ENCODE results near the gene NDUFB10. TPM values are rescaled to one million over a fixed set of nuclear protein-coding genes. Genes with fewer than 3 reads are reported as not detected.
A peak's percentile ranks its signal among the peaks of the same experiment; 100 is the strongest.

Gene NDUFB10
- total RNA-seq, 1 donor = 109 TPM

DNA sequence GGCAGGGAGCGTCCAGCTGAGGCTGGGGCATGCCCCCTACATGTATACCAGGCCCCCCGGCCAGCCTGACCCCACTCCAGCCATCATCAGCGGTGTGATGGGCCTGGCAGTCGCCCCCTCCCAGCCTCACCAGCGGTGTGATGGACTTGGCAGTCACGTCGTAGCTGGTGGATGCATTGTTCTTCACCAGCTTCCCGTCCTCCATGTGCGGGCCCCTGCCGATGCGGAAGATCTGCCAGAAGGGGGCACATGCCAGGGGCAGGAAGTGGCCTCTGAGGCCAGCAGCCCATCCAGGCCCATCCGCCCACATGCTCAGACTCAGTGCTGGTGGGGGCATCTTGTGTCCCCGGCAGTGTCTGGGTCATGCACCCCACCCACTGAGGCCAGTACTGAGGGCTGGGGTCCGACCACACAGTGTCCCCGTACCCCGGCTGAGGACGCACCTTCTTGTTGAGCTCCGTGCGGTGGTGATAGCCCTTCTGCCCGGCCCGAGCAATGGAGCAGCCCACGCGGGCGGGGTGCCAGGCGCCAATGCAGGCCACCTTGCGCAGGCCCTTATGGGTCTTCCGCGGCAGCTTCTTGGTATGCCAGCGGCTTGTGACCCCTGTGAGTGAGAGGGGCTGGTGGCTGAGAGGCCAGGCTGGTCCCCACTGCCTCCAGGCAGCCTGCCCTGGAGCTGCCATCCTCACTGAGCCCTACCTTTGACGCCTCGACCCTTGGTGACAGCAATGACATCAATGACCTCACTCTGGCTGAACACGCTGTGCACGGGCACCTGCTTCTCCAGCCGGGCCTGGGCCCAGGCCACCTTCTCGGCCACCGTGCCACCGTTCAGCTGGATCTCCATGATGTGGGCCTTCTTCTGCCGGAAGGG is 12.6 kb upstream of the NDUFB10 start:
- Histone ChIP-seq H3K4me2 (ENCODE audit: insufficient read depth, low read length) (no peak overlapping the region), H3K79me2 (ENCODE audit: insufficient read depth, low read length) (no peaks in the 10 kb centered on the region), H2AFZ (ENCODE audit: low read length) (no peak overlapping the region), H4K20me1 (ENCODE audit: insufficient read depth, low read length) (no peaks in the 10 kb centered on the region), H3K36me3 (ENCODE audit: insufficient read depth, low read length) (no peaks in the 10 kb centered on the region), H3K9me3 (ENCODE audit: low read depth, low read length) (no peaks in the 10 kb centered on the region), H3K4me3 (ENCODE audit: insufficient read depth, low read length) (no peak overlapping the region), H3K27me3 (ENCODE audit: insufficient read depth, low read length) (no peaks in the 10 kb centered on the region), H3K4me1 (ENCODE audit: insufficient read depth, low read length) (peaks cover 10% of the 10 kb centered on the region), H3K27ac (ENCODE audit: low read depth, low read length) (no peak overlapping the region)
- peak; percentile 66 for DNase-seq (ENCODE audit: insufficient read length, low spot score, missing footprints)
- TF ChIP-seq, protein P1, sequence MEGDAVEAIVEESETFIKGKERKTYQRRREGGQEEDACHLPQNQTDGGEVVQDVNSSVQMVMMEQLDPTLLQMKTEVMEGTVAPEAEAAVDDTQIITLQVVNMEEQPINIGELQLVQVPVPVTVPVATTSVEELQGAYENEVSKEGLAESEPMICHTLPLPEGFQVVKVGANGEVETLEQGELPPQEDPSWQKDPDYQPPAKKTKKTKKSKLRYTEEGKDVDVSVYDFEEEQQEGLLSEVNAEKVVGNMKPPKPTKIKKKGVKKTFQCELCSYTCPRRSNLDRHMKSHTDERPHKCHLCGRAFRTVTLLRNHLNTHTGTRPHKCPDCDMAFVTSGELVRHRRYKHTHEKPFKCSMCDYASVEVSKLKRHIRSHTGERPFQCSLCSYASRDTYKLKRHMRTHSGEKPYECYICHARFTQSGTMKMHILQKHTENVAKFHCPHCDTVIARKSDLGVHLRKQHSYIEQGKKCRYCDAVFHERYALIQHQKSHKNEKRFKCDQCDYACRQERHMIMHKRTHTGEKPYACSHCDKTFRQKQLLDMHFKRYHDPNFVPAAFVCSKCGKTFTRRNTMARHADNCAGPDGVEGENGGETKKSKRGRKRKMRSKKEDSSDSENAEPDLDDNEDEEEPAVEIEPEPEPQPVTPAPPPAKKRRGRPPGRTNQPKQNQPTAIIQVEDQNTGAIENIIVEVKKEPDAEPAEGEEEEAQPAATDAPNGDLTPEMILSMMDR (IDR thresholded peaks at IDR 0.05; ENCODE audit: extremely low read depth, low read depth, low read length) = no peak

DNA sequence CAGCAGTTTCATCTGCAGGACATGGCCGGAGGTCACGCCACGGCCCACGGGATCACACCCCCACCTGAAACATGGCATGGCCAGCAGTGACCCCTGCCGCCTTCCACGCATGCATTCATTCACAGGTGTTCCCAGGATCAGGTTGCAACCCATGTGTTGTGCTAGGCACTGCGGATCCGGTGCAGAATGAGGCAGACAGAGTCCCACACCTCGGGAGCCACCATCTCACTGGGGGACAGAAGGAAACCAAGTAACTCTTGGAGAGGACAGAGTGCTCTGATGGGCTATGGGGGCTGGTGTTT is 12.0 kb upstream of the NDUFB10 start:
- H3K79me2 ChIP-seq (ENCODE audit: insufficient read depth, low read length) = no peaks in the 10 kb centered on the region
- H4K20me1 ChIP-seq (ENCODE audit: insufficient read depth, low read length) = no peaks in the 10 kb centered on the region
- TF ChIP-seq, protein P1 (IDR thresholded peaks at IDR 0.05; ENCODE audit: extremely low read depth, low read depth, low read length) = no peak

DNA sequence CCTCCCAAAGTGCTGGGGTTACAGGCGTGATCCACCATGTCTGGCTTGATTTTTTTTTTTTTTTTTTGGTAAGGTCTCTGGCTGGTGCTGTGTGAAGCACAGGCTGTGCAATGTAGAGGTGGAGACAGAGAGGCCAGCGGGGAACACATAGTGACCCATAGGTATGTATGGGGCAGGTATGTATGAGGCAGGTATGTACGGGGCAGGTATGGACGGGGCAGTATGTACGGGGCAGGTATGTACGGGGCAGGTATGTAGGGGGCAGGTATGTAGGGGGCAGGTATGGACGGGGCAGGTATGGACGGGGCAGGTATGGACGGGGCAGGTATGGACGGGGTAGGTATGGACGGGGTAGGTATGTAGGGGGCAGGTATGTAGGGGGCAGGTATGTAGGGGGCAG is 9.8 kb upstream of the NDUFB10 start:
- TF ChIP-seq, protein P1 (IDR thresholded peaks at IDR 0.05; ENCODE audit: extremely low read depth, low read depth, low read length) = no peak
- H2AFZ ChIP-seq (ENCODE audit: low read length) = no peak overlapping the region
- H3K4me1 ChIP-seq (ENCODE audit: insufficient read depth, low read length) = no peaks in the 10 kb centered on the region
- DNase-seq (ENCODE audit: insufficient read length, low spot score, missing footprints) = no peak
- H3K27ac ChIP-seq (ENCODE audit: low read depth, low read length) = no peak overlapping the region
- no peaks in the 10 kb centered on the region for H3K9me3 ChIP-seq (ENCODE audit: low read depth, low read length)
- no peaks in the 10 kb centered on the region for H4K20me1 ChIP-seq (ENCODE audit: insufficient read depth, low read length)
- H3K4me2 ChIP-seq (ENCODE audit: insufficient read depth, low read length) = no peak overlapping the region
- no peaks in the 10 kb centered on the region for H3K27me3 ChIP-seq (ENCODE audit: insufficient read depth, low read length)
- H3K4me3 ChIP-seq (ENCODE audit: insufficient read depth, low read length) = no peak overlapping the region
- H3K79me2 ChIP-seq (ENCODE audit: insufficient read depth, low read length) = no peaks in the 10 kb centered on the region
- no peaks in the 10 kb centered on the region for H3K36me3 ChIP-seq (ENCODE audit: insufficient read depth, low read length)

More for the DNA sequence above, 12.0 kb upstream of the NDUFB10 start:
- H3K36me3 ChIP-seq (ENCODE audit: insufficient read depth, low read length) = no peaks in the 10 kb centered on the region
- H3K4me3 ChIP-seq (ENCODE audit: insufficient read depth, low read length) = no peak overlapping the region
- H3K4me1 ChIP-seq (ENCODE audit: insufficient read depth, low read length) = peaks cover 7% of the 10 kb centered on the region
- H3K4me2 ChIP-seq (ENCODE audit: insufficient read depth, low read length) = no peak overlapping the region
- H2AFZ ChIP-seq (ENCODE audit: low read length) = no peak overlapping the region
- DNase-seq (ENCODE audit: insufficient read length, low spot score, missing footprints) = no peak
- no peaks in the 10 kb centered on the region for H3K27me3 ChIP-seq (ENCODE audit: insufficient read depth, low read length)
- H3K27ac ChIP-seq (ENCODE audit: low read depth, low read length) = no peak overlapping the region
- no peaks in the 10 kb centered on the region for H3K9me3 ChIP-seq (ENCODE audit: low read depth, low read length)

DNA sequence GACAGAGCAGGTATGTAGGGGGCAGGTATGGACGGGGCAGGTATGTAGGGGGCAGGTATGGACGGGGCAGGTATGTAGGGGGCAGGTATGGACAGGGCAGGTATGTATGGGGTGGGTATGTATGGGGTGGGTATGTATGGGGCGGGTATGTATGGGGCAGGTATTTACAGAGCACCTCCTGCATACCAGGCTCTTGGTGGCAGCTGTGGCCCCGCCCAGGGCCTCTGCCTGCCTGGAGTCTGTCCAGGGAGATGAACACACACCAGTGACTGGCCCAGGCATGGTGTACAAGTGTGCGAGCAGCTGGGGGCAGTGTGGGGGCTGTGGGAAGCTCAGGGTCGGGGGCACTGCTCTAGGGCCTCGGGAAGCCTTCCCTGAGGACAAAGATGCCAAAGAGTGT is 9.3 kb upstream of the NDUFB10 start:
- Histone ChIP-seq H2AFZ (ENCODE audit: low read length) (no peak overlapping the region), H3K79me2 (ENCODE audit: insufficient read depth, low read length) (no peaks in the 10 kb centered on the region), H3K9me3 (ENCODE audit: low read depth, low read length) (no peaks in the 10 kb centered on the region), H4K20me1 (ENCODE audit: insufficient read depth, low read length) (no peaks in the 10 kb centered on the region), H3K27ac (ENCODE audit: low read depth, low read length) (no peak overlapping the region), H3K27me3 (ENCODE audit: insufficient read depth, low read length) (no peaks in the 10 kb centered on the region), H3K4me3 (ENCODE audit: insufficient read depth, low read length) (no peak overlapping the region), H3K4me2 (ENCODE audit: insufficient read depth, low read length) (no peak overlapping the region), H3K36me3 (ENCODE audit: insufficient read depth, low read length) (no peaks in the 10 kb centered on the region), H3K4me1 (ENCODE audit: insufficient read depth, low read length) (no peaks in the 10 kb centered on the region)
- TF ChIP-seq, protein P1 (IDR thresholded peaks at IDR 0.05; ENCODE audit: extremely low read depth, low read depth, low read length) = no peak
- peak; percentile 29 for DNase-seq (ENCODE audit: insufficient read length, low spot score, missing footprints)

All from osteoblast (primary cell).